K562 (cell line): ENCODE measurements around the gene LUC7L3. TPM values are rescaled to one million over a fixed set of nuclear protein-coding genes. Genes with fewer than 3 reads are reported as not detected.

Source experiments
- NR2C1 ChIP-seq, 2 experiments: fragments of 450-650 bp; IDR thresholded peaks; 2 replicates each; pipeline ENCODE4 v1.6.1; 2017; ENCODE audit warnings: mild to moderate bottlenecking in 2 of 2, antibody characterized with exemption in 1 of 2, inconsistent platforms in 1 of 2, missing compliant biosample characterization in 1 of 2, missing genetic modification characterization in 1 of 2
- NR2F6 ChIP-seq: fragments of 450-650 bp; formaldehyde crosslinking; IDR thresholded peaks from 2 replicates; pipeline ENCODE4 v1.4.0; 2020; ENCODE audit warnings: mild to moderate bottlenecking
- TEAD4 ChIP-seq, 2 experiments: sonication (generic) in 1 of 2; formaldehyde crosslinking in 1 of 2; IDR thresholded peaks; 2 replicates each; pipeline versions ENCODE4 v1.6.1 to v1.8.0; 2012 to 2022; ENCODE audit warnings: borderline replicate concordance in 1 of 2, inconsistent platforms in 1 of 2, low read length in 1 of 2, mild to moderate bottlenecking in 1 of 2, missing genetic modification reagents in 1 of 2
- ZNF232 ChIP-seq: sonication (generic); formaldehyde crosslinking; IDR thresholded peaks from 2 replicates; pipeline ENCODE4 v1.8.0; 2022; ENCODE audit warnings: mild to moderate bottlenecking, missing genetic modification reagents
- polyA plus RNA-seq, 8 experiments: library from polyadenylated mRNA; depleted of rRNA in 4 of 8; stranded (reverse) in 5 of 8; unstranded in 3 of 8; fragments of >200 nt; fragmentation: Nextera tagmentation in 2 of 8; fragmentation: Illumina TruSeq in 1 of 8; extraction: Ambion mirVana in 2 of 8; extraction: Trizol in 1 of 8; gene quantifications; 2 replicates each; pipeline versions ENCODE4 v1.2.1 to v1.2.3, GENCODE V29; 2011 to 2014; ENCODE audit warnings: inconsistent platforms in 1 of 8, missing spikeins in 1 of 8
- total RNA-seq, 7 experiments: library from RNA; depleted of rRNA in 6 of 7; stranded (reverse); fragments of >200 nt in 6 of 7; fragmentation: Illumina TruSeq in 2 of 7; extraction: Trizol in 2 of 7; gene quantifications; 2 replicates each; pipeline versions ENCODE4 v1.2.1 to v1.2.3, GENCODE V29; 2011 to 2021; ENCODE audit warnings: low replicate concordance in 1 of 7
- TF ChIP-seq, protein P1 (sequence below), 2 experiments: fragments of 450-650 bp; IDR thresholded peaks; 2 replicates each; pipeline ENCODE4 v1.6.1; 2016; ENCODE audit warnings: mild to moderate bottlenecking in 2 of 2, borderline replicate concordance in 1 of 2, low read depth in 1 of 2, moderate library complexity in 1 of 2
- TF ChIP-seq, protein P2 (sequence below), 2 experiments: fragments of 150-350 bp in 1 of 2; IDR thresholded peaks; 2 replicates each; pipeline ENCODE4 v1.6.1; 2012 to 2016; ENCODE audit warnings: low read depth in 2 of 2, low read length in 2 of 2, mild to moderate bottlenecking in 1 of 2, moderate library complexity in 1 of 2
- TF ChIP-seq, protein P3 (sequence below): fragments of 150-350 bp; IDR thresholded peaks from 2 replicates; pipeline ENCODE4 v1.6.1; 2014; ENCODE audit warnings: low read depth, mild to moderate bottlenecking, low read length, borderline replicate concordance

LUC7L3 gene
- total and polyA plus RNA-seq, 9 of the 15 experiments (the other 6 are each of a cell fraction or from before 2014, with no cell fraction given), result 80.8 to 284 (median 127) TPM

DNA sequence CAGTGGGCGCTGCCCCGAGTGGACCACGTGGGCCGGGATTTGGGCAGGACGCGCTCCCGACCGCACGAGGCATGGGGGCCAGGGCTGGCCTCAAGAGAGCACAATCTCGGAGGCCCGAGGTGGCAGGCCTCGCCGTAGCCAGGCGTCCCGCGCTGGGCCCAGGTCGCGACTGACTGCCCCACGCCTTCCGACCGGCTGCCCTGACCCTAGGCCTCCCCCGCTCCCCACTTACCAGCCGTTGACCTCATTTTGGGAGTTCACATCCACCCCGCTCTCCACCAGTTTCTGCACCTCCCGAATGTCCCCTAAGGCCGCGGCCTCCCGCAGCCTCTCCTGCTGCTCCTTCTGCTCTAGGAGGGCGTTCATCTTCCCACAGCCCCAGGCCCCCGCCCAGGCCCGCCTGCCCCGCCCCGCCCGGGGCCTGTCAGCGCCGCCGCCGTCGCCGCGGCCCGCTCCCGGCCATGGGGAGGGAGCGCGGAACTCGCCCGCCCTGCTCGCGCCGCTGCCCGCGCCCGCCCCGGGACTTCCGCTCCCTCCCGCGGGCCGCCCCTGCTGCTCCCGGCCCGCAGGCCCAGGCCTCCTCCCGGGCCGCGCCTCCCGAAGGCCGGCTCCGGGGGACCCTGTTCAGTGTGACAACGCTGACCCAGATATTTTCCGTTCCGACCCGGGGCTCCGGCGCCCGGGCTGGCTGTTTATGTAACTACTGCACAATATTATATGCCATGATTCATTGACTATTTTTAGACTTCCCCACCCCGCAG is 11.9 kb upstream of the LUC7L3 start, which contains the start of gene ANKRD40 (continued):
- TF ChIP-seq, protein P1, sequence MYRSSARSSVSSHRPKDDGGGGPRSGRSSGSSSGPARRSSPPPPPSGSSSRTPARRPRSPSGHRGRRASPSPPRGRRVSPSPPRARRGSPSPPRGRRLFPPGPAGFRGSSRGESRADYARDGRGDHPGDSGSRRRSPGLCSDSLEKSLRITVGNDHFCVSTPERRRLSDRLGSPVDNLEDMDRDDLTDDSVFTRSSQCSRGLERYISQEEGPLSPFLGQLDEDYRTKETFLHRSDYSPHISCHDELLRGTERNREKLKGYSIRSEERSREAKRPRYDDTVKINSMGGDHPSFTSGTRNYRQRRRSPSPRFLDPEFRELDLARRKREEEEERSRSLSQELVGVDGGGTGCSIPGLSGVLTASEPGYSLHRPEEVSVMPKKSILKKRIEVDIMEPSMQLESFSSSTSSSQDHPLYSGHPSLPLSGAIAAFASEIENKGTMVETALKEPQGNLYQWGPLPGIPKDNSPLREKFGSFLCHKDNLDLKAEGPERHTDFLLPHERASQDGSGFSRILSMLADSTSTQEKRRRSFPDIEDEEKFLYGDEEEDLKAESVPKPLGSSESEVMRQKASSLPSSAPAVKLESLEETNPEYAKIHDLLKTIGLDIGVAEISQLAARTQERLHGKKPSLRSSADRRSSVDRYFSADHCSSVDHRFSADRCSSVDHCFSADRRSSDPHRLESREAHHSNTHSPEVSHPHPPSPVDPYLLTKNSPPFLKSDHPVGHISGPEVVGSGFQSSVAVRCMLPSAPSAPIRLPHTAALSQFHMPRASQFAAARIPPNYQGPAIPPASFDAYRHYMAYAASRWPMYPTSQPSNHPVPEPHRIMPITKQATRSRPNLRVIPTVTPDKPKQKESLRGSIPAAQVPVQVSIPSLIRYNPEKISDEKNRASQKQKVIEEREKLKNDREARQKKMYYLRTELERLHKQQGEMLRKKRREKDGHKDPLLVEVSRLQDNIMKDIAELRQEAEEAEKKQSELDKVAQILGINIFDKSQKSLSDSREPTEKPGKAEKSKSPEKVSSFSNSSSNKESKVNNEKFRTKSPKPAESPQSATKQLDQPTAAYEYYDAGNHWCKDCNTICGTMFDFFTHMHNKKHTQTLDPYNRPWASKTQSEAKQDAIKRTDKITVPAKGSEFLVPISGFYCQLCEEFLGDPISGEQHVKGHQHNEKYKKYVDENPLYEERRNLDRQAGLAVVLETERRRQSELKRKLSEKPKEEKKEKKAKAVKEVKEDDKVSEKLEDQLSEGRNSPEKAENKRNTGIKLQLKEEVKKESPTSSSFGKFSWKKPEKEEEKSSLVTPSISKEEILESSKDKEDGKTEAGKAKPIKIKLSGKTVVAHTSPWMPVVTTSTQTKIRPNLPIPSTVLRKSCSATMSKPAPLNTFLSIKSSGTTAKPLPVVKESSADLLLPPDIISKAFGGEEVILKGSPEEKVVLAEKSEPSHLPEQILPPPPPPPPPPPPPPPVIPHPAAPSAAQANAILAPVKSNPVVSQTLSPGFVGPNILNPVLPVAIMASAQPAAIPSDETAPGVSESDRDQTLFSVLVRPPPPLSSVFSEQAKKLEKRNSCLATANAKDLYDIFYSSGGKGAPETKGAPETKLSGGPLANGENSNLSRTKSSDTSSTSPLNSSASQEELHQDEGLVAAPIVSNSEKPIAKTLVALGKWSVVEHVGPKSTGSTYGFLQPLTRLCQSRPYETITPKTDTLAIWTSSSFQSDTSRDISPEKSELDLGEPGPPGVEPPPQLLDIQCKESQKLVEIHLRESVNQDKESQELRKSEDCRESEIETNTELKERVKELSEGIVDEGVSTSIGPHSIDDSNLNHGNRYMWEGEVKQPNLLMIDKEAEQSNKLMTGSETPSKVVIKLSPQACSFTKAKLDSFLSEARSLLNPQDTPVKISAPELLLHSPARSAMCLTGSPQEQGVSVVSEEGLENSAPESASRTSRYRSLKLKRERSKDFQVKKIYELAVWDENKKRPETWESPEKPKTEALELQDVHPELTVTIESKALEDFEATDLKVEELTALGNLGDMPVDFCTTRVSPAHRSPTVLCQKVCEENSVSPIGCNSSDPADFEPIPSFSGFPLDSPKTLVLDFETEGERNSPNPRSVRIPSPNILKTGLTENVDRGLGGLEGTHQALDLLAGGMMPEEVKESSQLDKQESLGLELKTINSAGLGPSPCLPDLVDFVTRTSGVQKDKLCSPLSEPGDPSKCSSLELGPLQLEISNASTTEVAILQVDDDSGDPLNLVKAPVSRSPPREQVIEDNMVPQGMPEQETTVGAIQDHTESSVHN (IDR thresholded peaks at IDR 0.05; ENCODE audit: borderline replicate concordance in 1 of 2, low read depth in 1 of 2), result 0 out of 4 replicates have a peak, but pooled peaks of 1 of the 2 experiments have one; percentile 26
- TF ChIP-seq TEAD4 (IDR thresholded peaks at IDR 0.05; ENCODE audit: low read length), result peak; percentile 36; the same call in 1 of the 2 replicates
- no peak for TF ChIP-seq TEAD4 (CRISPR knock-in tag; IDR thresholded peaks at IDR 0.05; ENCODE audit: borderline replicate concordance)
- TF ChIP-seq ZNF232 (CRISPR knock-in tag), result 0 out of 2 replicates have a peak, but pooled peaks have one; percentile 52
- TF ChIP-seq, protein P2, sequence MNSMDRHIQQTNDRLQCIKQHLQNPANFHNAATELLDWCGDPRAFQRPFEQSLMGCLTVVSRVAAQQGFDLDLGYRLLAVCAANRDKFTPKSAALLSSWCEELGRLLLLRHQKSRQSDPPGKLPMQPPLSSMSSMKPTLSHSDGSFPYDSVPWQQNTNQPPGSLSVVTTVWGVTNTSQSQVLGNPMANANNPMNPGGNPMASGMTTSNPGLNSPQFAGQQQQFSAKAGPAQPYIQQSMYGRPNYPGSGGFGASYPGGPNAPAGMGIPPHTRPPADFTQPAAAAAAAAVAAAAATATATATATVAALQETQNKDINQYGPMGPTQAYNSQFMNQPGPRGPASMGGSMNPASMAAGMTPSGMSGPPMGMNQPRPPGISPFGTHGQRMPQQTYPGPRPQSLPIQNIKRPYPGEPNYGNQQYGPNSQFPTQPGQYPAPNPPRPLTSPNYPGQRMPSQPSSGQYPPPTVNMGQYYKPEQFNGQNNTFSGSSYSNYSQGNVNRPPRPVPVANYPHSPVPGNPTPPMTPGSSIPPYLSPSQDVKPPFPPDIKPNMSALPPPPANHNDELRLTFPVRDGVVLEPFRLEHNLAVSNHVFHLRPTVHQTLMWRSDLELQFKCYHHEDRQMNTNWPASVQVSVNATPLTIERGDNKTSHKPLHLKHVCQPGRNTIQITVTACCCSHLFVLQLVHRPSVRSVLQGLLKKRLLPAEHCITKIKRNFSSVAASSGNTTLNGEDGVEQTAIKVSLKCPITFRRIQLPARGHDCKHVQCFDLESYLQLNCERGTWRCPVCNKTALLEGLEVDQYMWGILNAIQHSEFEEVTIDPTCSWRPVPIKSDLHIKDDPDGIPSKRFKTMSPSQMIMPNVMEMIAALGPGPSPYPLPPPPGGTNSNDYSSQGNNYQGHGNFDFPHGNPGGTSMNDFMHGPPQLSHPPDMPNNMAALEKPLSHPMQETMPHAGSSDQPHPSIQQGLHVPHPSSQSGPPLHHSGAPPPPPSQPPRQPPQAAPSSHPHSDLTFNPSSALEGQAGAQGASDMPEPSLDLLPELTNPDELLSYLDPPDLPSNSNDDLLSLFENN (IDR thresholded peaks at IDR 0.05; ENCODE audit: low read depth in 2 of 2, low read length in 2 of 2), result peak in 1 of 2 experiments; percentile 73; a peak in 2 of 4 replicates
- TF ChIP-seq, protein P3, sequence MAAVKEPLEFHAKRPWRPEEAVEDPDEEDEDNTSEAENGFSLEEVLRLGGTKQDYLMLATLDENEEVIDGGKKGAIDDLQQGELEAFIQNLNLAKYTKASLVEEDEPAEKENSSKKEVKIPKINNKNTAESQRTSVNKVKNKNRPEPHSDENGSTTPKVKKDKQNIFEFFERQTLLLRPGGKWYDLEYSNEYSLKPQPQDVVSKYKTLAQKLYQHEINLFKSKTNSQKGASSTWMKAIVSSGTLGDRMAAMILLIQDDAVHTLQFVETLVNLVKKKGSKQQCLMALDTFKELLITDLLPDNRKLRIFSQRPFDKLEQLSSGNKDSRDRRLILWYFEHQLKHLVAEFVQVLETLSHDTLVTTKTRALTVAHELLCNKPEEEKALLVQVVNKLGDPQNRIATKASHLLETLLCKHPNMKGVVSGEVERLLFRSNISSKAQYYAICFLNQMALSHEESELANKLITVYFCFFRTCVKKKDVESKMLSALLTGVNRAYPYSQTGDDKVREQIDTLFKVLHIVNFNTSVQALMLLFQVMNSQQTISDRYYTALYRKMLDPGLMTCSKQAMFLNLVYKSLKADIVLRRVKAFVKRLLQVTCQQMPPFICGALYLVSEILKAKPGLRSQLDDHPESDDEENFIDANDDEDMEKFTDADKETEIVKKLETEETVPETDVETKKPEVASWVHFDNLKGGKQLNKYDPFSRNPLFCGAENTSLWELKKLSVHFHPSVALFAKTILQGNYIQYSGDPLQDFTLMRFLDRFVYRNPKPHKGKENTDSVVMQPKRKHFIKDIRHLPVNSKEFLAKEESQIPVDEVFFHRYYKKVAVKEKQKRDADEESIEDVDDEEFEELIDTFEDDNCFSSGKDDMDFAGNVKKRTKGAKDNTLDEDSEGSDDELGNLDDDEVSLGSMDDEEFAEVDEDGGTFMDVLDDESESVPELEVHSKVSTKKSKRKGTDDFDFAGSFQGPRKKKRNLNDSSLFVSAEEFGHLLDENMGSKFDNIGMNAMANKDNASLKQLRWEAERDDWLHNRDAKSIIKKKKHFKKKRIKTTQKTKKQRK, result no peak
- no peak; the same call in 1 of the 2 replicates for TF ChIP-seq NR2C1 (IDR thresholded peaks at IDR 0.05)
- TF ChIP-seq NR2C1 (tag; IDR thresholded peaks at IDR 0.05), result 0 out of 2 replicates have a peak, but pooled peaks have one; percentile 27
- no peak for TF ChIP-seq NR2F6 (CRISPR knock-in tag)
